K562 (cell line): ENCODE measurements around the gene DPP8. TPM values are rescaled to one million over a fixed set of nuclear protein-coding genes. Genes with fewer than 3 reads are reported as not detected.

Source experiments
- ATAC-seq: fragments of 200-7000 bp; cut with Tn5 transposase; 3 replicates; pipeline ENCODE4 v1.9.1; 2020; ENCODE audit warnings: moderate library complexity
- Bru-seq: library from RNA; stranded (reverse); fragments of 400-500 nt; gene quantifications from one replicate; lab custom pipeline; 2021; lab: Mats Ljungman, UMichigan
- BruChase-seq, 2 experiments: library from RNA; stranded (reverse); fragments of 400-500 nt; gene quantifications; one replicate each; lab custom pipeline; 2021; lab: Mats Ljungman, UMichigan
- BruUV-seq: library from RNA; stranded (reverse); fragments of 400-500 nt; replicated peaks from 2 replicates; lab custom pipeline; 2021; lab: Mats Ljungman, UMichigan
- CTCF ChIA-PET: fragments of 300-600 bp; formaldehyde crosslinking; extraction: SDS; loops from one replicate; lab custom pipeline; 2021; ENCODE audit warnings: low intra/inter-chr PET ratio; lab: Yijun Ruan, JAX
- POLR2A ChIA-PET: fragments of 300-600, 350-650 bp; sonication (Branson Sonifier 250); formaldehyde crosslinking; extraction: SDS; loops from one replicate; lab custom pipeline; 2021; ENCODE audit warnings: antibody characterized with exemption, inconsistent platforms; lab: Yijun Ruan, JAX
- DNase-seq, 4 experiments: peaks; one replicate each; pipeline versions ENCODE4 v3.0.0 to v3.0.0-alpha.2; 2011 to 2018; ENCODE audit warnings: low spot score in 3 of 4, mixed read lengths in 3 of 4; ENCODE audit errors: extremely low read depth in 1 of 4
- FAIRE-seq: peaks from 2 replicates; lab custom pipeline; 2011; peaks lifted over from hg19 to GRCh38; lab: Jason Lieb, UNC
- H2AFZ ChIP-seq: 2 replicates; pipeline ENCODE4 v1.6.0; 2011; ENCODE audit warnings: low read depth, low read length, control low read depth, inconsistent platforms
- H3K27ac ChIP-seq: fragments of 200-600 bp; 3 replicates; pipeline ENCODE4 v1.8.0; 2011; ENCODE audit warnings: low read depth, mild to moderate bottlenecking, control low read depth, inconsistent platforms, low read length, moderate library complexity, mixed read lengths; ENCODE audit errors: extremely low read depth
- H3K27me3 ChIP-seq, 2 experiments: fragments of 300-600 bp in 1 of 2; 2 replicates in 1 of 2; 3 replicates in 1 of 2; pipeline versions ENCODE4 v1.6.0 to v1.8.0; 2011; ENCODE audit warnings: inconsistent platforms in 2 of 2, low read length in 2 of 2, mild to moderate bottlenecking in 1 of 2, mixed read lengths in 1 of 2, moderate library complexity in 1 of 2; ENCODE audit not compliant: control insufficient read depth in 2 of 2, insufficient read depth in 2 of 2
- H3K36me3 ChIP-seq: fragments of 300-600 bp; 3 replicates; pipeline ENCODE4 v1.8.0; 2011; ENCODE audit warnings: mild to moderate bottlenecking, low read length, inconsistent platforms; ENCODE audit not compliant: control insufficient read depth, insufficient read depth
- H3K4me1 ChIP-seq, 2 experiments: fragments of 200-600 bp in 1 of 2; replicated peaks in 1 of 2; 2 replicates in 1 of 2; 3 replicates in 1 of 2; pipeline versions ENCODE4 v1.5.1 to v1.8.0; 2011; ENCODE audit warnings: inconsistent platforms in 2 of 2, low read length in 2 of 2, mild to moderate bottlenecking in 1 of 2, mixed read lengths in 1 of 2, moderate library complexity in 1 of 2; ENCODE audit not compliant: control insufficient read depth in 2 of 2, insufficient read depth in 2 of 2
- H3K4me2 ChIP-seq: 2 replicates; pipeline ENCODE4 v1.6.1; 2011; ENCODE audit warnings: low read length, control low read depth, inconsistent platforms, mixed read lengths; ENCODE audit not compliant: insufficient read depth
- H3K4me3 ChIP-seq: fragments of 200-600 bp; sonication (generic), shearing (Covaris generic); 2 replicates; pipeline ENCODE4 v1.5.1; 2016; ENCODE audit warnings: control low read depth, inconsistent platforms
- H3K79me2 ChIP-seq: fragments of 200-600 bp; 3 replicates; pipeline ENCODE4 v1.8.0; 2011; ENCODE audit warnings: low read length, inconsistent platforms; ENCODE audit not compliant: control insufficient read depth, insufficient read depth
- H3K9ac ChIP-seq, 2 experiments: 2 replicates each; pipeline versions ENCODE4 v1.6.0 to v1.6.1; 2011; ENCODE audit warnings: low read depth in 2 of 2, low read length in 2 of 2, control low read depth in 1 of 2, inconsistent platforms in 1 of 2, mild to moderate bottlenecking in 1 of 2, mixed read lengths in 1 of 2; ENCODE audit not compliant: insufficient read depth in 1 of 2
- H3K9me1 ChIP-seq: one replicate; pipeline ENCODE4 v1.6.0; 2011; ENCODE audit warnings: inconsistent platforms, mild to moderate bottlenecking, low read length, moderate library complexity; ENCODE audit not compliant: control insufficient read depth, insufficient read depth
- H3K9me3 ChIP-seq: replicated peaks from 2 replicates; pipeline ENCODE4 v1.5.1; 2011; ENCODE audit warnings: low read depth, low read length, inconsistent platforms; ENCODE audit not compliant: control insufficient read depth, insufficient read depth
- H4K20me1 ChIP-seq: replicated peaks from 2 replicates; pipeline ENCODE4 v1.6.1; 2011; ENCODE audit warnings: low read length, inconsistent platforms, mixed read lengths; ENCODE audit not compliant: control insufficient read depth, insufficient read depth
- BRD9 ChIP-seq: fragments of 450-650 bp; IDR thresholded peaks from 2 replicates; pipeline ENCODE4 v1.6.1; 2018; ENCODE audit warnings: low read depth; ENCODE audit not compliant: partially characterized antibody
- CCAR2 ChIP-seq: fragments of 200-400 bp; formaldehyde crosslinking; IDR thresholded peaks from 2 replicates; pipeline ENCODE4 v1.6.1; 2017; ENCODE audit warnings: mild to moderate bottlenecking, low read depth, low read length
- CHD1 ChIP-seq: fragments of 200-600 bp; sonication (generic); IDR thresholded peaks from one replicate; pipeline ENCODE4 v1.6.1; 2012; ENCODE audit warnings: mild to moderate bottlenecking, moderate library complexity, low read length, inconsistent platforms
- DPF2 ChIP-seq: fragments of 450-650 bp; IDR thresholded peaks from 2 replicates; pipeline ENCODE4 v1.6.1; 2016
- EHMT2 ChIP-seq: fragments of 450-650 bp; IDR thresholded peaks from 2 replicates; pipeline ENCODE4 v1.6.1; 2018; ENCODE audit warnings: antibody characterized with exemption
- EP400 ChIP-seq: fragments of 450-650 bp; IDR thresholded peaks from 2 replicates; pipeline ENCODE4 v1.6.1; 2017; ENCODE audit warnings: antibody characterized with exemption, mild to moderate bottlenecking, moderate library complexity
- ETV6 ChIP-seq, 3 experiments: fragments of 150-350 bp in 1 of 3; sonication (generic) in 1 of 3; formaldehyde crosslinking in 1 of 3; IDR thresholded peaks; 2 replicates each; pipeline versions ENCODE4 v1.6.1 to v1.8.0; 2014 to 2022; ENCODE audit warnings: borderline replicate concordance in 2 of 3, low read depth in 2 of 3, antibody characterized with exemption in 1 of 3, low read length in 1 of 3, mild to moderate bottlenecking in 1 of 3, missing genetic modification reagents in 1 of 3
- MCM2 ChIP-seq: fragments of 450-650 bp; IDR thresholded peaks from 2 replicates; pipeline ENCODE4 v1.6.1; 2017; ENCODE audit warnings: low read depth, mild to moderate bottlenecking
- TCF7 ChIP-seq: sonication (generic); IDR thresholded peaks from 2 replicates; pipeline ENCODE4 v1.6.1; 2016; ENCODE audit warnings: antibody characterized with exemption, borderline replicate concordance
- WHSC1 ChIP-seq: IDR thresholded peaks from one replicate; pipeline ENCODE4 v1.6.1; 2012; ENCODE audit warnings: low read length, control low read depth, inconsistent platforms
- ZNF121 ChIP-seq: sonication (generic); formaldehyde crosslinking; conservative IDR thresholded peaks from 2 replicates; pipeline ENCODE4 v1.8.0; 2022; ENCODE audit warnings: missing genetic modification reagents
- ZNF354B ChIP-seq: fragments of 250-450 bp; sonication (Bioruptor Pico); IDR thresholded peaks from 2 replicates; pipeline ENCODE4 v1.4.0; 2020
- ZNF717 ChIP-seq: fragments of 250-450 bp; sonication (Bioruptor Pico); IDR thresholded peaks from 2 replicates; pipeline ENCODE4 v1.5.0; 2021
- WGBS: fragments of 100-300 bp; shearing (Covaris generic); methylation state at CpG from one replicate; pipeline ENCODE4 v1.1.6; 2016; ENCODE audit warnings: low coverage, mixed read lengths; ENCODE audit not compliant: insufficient coverage; ENCODE audit errors: missing lambda C conversion rate; 5-methylcytosine and 5-hydroxymethylcytosine counted together
- in situ Hi-C: fragments of 300-500 bp; cut with MboI; formaldehyde crosslinking; loops from 4 replicates; pipeline ENCODE4 v1.15.0; 2018; ENCODE audit warnings: inconsistent platforms, mixed read lengths
- intact Hi-C: fragments of 100-400 bp; cut with micrococcal nuclease; formaldehyde crosslinking; loops from 2 replicates; pipeline ENCODE4 v1.14.2; 2022
- long read RNA-seq, 3 experiments: library from polyadenylated mRNA in 2 of 3; library from RNA in 1 of 3; unstranded in 2 of 3; stranded (forward) in 1 of 3; transcript quantifications; one replicate each; pipeline ENCODE4 v2.0.0, GENCODE V29; 2019 to 2022
- polyA minus RNA-seq, 3 experiments: library from RNA; depleted of rRNA, polyadenylated mRNA; stranded (reverse); fragments of >200 nt; gene quantifications; 2 replicates each; pipeline ENCODE4 v1.2.3, GENCODE V29; 2011
- polyA plus RNA-seq, 8 experiments: library from polyadenylated mRNA; depleted of rRNA in 4 of 8; stranded (reverse) in 5 of 8; unstranded in 3 of 8; fragments of >200 nt; fragmentation: Nextera tagmentation in 2 of 8; fragmentation: Illumina TruSeq in 1 of 8; extraction: Ambion mirVana in 2 of 8; extraction: Trizol in 1 of 8; gene quantifications; 2 replicates each; pipeline versions ENCODE4 v1.2.1 to v1.2.3, GENCODE V29; 2011 to 2014; ENCODE audit warnings: inconsistent platforms in 1 of 8, missing spikeins in 1 of 8
- total RNA-seq, 7 experiments: library from RNA; depleted of rRNA in 6 of 7; stranded (reverse); fragments of >200 nt in 6 of 7; fragmentation: Illumina TruSeq in 2 of 7; extraction: Trizol in 2 of 7; gene quantifications; 2 replicates each; pipeline versions ENCODE4 v1.2.1 to v1.2.3, GENCODE V29; 2011 to 2021; ENCODE audit warnings: low replicate concordance in 1 of 7
- TF ChIP-seq, protein P1 (sequence below): fragments of 450-650 bp; IDR thresholded peaks from 2 replicates; pipeline ENCODE4 v1.6.1; 2016; ENCODE audit warnings: borderline replicate concordance
- TF ChIP-seq, protein P2 (sequence below): fragments of 250-450 bp; sonication (Bioruptor Pico); IDR thresholded peaks from 2 replicates; pipeline ENCODE4 v1.8.0; 2022; ENCODE audit warnings: moderate library complexity, mild to moderate bottlenecking, inconsistent platforms

DPP8 gene
- total RNA-seq (2011; cell fraction: chromatin; rRNA removed; ENCODE audit: low replicate concordance), result 46.4 and 104 TPM in 2 replicates
- total RNA-seq (2011; cell fraction: nucleolus; rRNA removed), result 37.0 and 41.0 TPM in 2 replicates
- 51.0 and 67.6 TPM in 2 replicates for total RNA-seq (2011; cell fraction: nucleoplasm; rRNA removed)
- total RNA-seq (2014; rRNA removed) (36.7 and 42.2 TPM in 2 replicates), total RNA-seq (2014; rRNA removed; fragmentation: Illumina TruSeq; extraction: Trizol) (20.7 and 25.3 TPM in 2 replicates), total RNA-seq (2015; rRNA removed; fragmentation: Illumina TruSeq; extraction: Trizol) (17.0 and 18.3 TPM in 2 replicates), total RNA-seq (2021) (21.2 and 22.0 TPM in 2 replicates), polyA plus RNA-seq (2011; rRNA removed) (24.6 and 25.6 TPM in 2 replicates), polyA plus RNA-seq (2014; fragmentation: Illumina TruSeq; extraction: Trizol) (14.2 and 18.4 TPM in 2 replicates), polyA plus RNA-seq (2014; fragmentation: Nextera tagmentation; extraction: Ambion mirVana) (1 to 10 TPM; 5.5 to 10.0 TPM), polyA plus RNA-seq (2014; rRNA removed) (26.8 and 27.6 TPM in 2 replicates), polyA minus RNA-seq (2011; rRNA and poly(A)+ RNA removed) (42.0 and 47.1 TPM in 2 replicates), Bru-seq, nascent RNA (percentile 76 among the genes with signal in this experiment), BruChase-seq, experiment 1, labeled RNA remaining after a 2-hour chase (percentile 81 among the genes with signal in this experiment), BruChase-seq, experiment 2, labeled RNA remaining after a 6-hour chase (percentile 80 among the genes with signal in this experiment)
- polyA plus RNA-seq (2011; cell fraction: cytosol; rRNA removed), result 6.0 and 14.6 TPM in 2 replicates
- 18.8 and 24.4 TPM in 2 replicates for polyA plus RNA-seq (2011; cell fraction: nucleus; rRNA removed)
- polyA plus RNA-seq (2012), result 18.2 and 20.0 TPM in 2 replicates
- polyA minus RNA-seq (2011; cell fraction: cytosol; rRNA and poly(A)+ RNA removed), result 18.7 and 19.2 TPM in 2 replicates
- 33.8 and 49.0 TPM in 2 replicates for polyA minus RNA-seq (2011; cell fraction: nucleus; rRNA and poly(A)+ RNA removed)
- long read RNA-seq, experiment 1, transcript DPP8-201 (20 exons, 3,139 nt), result major isoform, 15 of 72 reads
- long read RNA-seq, experiment 1, partial matches to known transcripts, result 13 of 72 reads
- long read RNA-seq, experiment 1, other reads (novel, unspliced or antisense), result 39 of 72 reads
- long read RNA-seq, experiment 2, transcript DPP8-213 (3 exons, 561 nt), result major isoform, 6 of 11 reads
- long read RNA-seq, experiment 2, partial matches to known transcripts, result 0 of 11 reads
- long read RNA-seq, experiment 2, other reads (novel, unspliced or antisense), result 5 of 11 reads
- long read RNA-seq, experiment 3, partial matches to known transcripts, result 1 of 7 reads
- long read RNA-seq, experiment 3, other reads (novel, unspliced or antisense), result 2 of 7 reads

DNA sequence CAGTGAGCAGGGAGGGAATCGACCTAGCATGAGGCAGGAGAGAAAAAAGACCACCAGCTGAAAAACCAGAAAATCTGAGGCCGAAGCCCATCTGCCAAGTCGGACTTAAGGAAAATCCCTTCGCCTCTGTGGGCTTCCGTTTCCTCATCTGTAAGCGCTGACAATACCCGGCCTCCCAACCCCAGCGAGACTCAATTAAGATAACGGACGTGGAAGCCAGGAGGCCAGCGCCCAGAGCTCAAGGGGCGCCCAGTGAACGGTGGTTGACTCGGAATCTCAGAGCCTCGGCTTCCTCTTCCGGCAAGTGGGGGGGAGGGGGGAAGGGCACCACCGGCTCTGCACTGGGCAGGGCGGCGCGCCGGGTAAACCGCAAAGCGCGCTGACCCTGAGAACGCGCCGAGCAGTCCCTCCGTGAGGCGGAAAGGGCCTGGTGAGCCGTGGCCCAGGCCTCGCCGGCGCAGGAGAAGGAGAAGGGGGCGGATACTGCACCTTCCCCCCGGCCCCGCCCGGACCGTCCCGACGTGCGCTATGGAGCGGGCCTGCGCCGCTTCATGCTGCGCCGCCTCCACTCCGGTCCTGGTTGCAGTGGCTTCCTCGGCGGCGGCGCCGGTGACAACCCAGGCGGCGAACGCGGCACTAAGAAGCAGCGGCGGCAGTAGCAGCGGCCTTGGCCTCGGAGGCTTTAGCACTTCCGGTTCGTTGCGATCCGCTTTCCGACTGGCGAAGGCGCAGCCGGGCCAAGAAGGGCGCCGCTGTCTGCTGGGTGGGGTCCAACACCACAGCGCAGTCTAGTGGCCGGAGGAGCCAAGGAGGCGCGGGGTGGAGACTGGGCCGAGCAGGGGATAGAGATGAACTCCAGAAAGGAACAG lies at the start of gene DPP8:
Gene DPP8 (minus strand): TSS at position 693 of the 869 bp plus-strand sequence. CDS start 5,136 bp downstream, outside the sequence.
- peaks cover 23% of the 10 kb centered on the region for H3K36me3 ChIP-seq
- H3K4me3 ChIP-seq, result peak within 1 kb of the TSS; percentile 95
- H3K9ac ChIP-seq, result peak within 1 kb of the TSS; percentile 92 to 93
- WGBS, result under 1% methylated on average over 49 of the region's 75 CpGs
- H4K20me1 ChIP-seq, result 0 out of 2 replicates have a peak, but pooled peaks cover 6% of the 10 kb centered on the region
- no TSS peak for BruUV-seq
- no peaks in the 10 kb centered on the region for H3K27me3 ChIP-seq
- H3K9me1 ChIP-seq, result no peaks in the 10 kb centered on the region
- peak within 1 kb of the TSS; percentile 94 for H2AFZ ChIP-seq
- in situ Hi-C loops, result no loop called here
- H3K27ac ChIP-seq, result peak within 1 kb of the TSS; percentile 95
- intact Hi-C loops, result no loop called here
- FAIRE-seq (peak; percentile 90), DNase-seq (peak; percentile 86 to 97 (median 90)), ATAC-seq (peak; percentile 93)
- ChIA-PET CTCF (no interaction called here), POLR2A (interaction anchor here (0.6 to 1.2 kb wide), 8 partner anchors 16 to 213 kb away, joined by 3 to 5 read pairs (median 3); partner anchors contain the start of gene RNU5B-1)
- no peaks in the 10 kb centered on the region for H3K9me3 ChIP-seq
- H3K4me2 ChIP-seq, result peak within 1 kb of the TSS; percentile 93
- peaks cover 6 to 24% of the 10 kb centered on the region in 2 experiments for H3K4me1 ChIP-seq
- peaks cover 45% of the 10 kb centered on the region for H3K79me2 ChIP-seq
- TF ChIP-seq MCM2, result no peak
- TF ChIP-seq ZNF121 (CRISPR knock-in tag), result no peak
- no peak for TF ChIP-seq CCAR2
- TF ChIP-seq BRD9, result peak; percentile 9
- TF ChIP-seq, protein P1, sequence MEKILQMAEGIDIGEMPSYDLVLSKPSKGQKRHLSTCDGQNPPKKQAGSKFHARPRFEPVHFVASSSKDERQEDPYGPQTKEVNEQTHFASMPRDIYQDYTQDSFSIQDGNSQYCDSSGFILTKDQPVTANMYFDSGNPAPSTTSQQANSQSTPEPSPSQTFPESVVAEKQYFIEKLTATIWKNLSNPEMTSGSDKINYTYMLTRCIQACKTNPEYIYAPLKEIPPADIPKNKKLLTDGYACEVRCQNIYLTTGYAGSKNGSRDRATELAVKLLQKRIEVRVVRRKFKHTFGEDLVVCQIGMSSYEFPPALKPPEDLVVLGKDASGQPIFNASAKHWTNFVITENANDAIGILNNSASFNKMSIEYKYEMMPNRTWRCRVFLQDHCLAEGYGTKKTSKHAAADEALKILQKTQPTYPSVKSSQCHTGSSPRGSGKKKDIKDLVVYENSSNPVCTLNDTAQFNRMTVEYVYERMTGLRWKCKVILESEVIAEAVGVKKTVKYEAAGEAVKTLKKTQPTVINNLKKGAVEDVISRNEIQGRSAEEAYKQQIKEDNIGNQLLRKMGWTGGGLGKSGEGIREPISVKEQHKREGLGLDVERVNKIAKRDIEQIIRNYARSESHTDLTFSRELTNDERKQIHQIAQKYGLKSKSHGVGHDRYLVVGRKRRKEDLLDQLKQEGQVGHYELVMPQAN, result peak; percentile 89
- no peak for TF ChIP-seq ZNF354B
- TF ChIP-seq ZNF717 (CRISPR knock-in tag), result no peak
- TF ChIP-seq ETV6 (IDR thresholded peaks at IDR 0.05; ENCODE audit: borderline replicate concordance in 1 of 2, low read depth in 2 of 2, low read length in 1 of 2), result peak in 1 of 2 experiments; percentile 42; a peak in 2 of 4 replicates
- no peak for TF ChIP-seq ETV6 (CRISPR knock-in tag; IDR thresholded peaks at IDR 0.05; ENCODE audit: borderline replicate concordance)
- TF ChIP-seq CHD1, result no peak
- TF ChIP-seq TCF7, result 0 out of 2 replicates have a peak, but pooled peaks have one; percentile 56
- TF ChIP-seq WHSC1, result no peak
- TF ChIP-seq, protein P2, sequence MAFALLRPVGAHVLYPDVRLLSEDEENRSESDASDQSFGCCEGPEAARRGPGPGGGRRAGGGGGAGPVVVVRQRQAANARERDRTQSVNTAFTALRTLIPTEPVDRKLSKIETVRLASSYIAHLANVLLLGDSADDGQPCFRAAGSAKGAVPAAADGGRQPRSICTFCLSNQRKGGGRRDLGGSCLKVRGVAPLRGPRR (CRISPR knock-in tag), result no peak
- no peak for TF ChIP-seq EHMT2
- TF ChIP-seq DPF2, result no peak
- TF ChIP-seq EP400, result peak; percentile 86
